HPDE6-E6E7 (cell line): Measurements from ENCODE around the gene PIGN.

Experiments used
- DNase-seq: peaks from one replicate; pipeline ENCODE4 v3.0.0; 2011; ENCODE audit warnings: missing footprints; ENCODE audit errors: extremely low spot score

The PIGN gene

GRCh38 chr18:62186774-62187542 lies at the start of gene PIGN, which contains the start of gene RELCH:
Gene PIGN, minus strand, starts transcription at chr18:62187056. Its CDS starts 25,703 bp downstream, at chr18:62161353.
Gene RELCH, plus strand, starts transcription at chr18:62187255. Its CDS starts 251 bp downstream, at chr18:62187506.
- DNase-seq, result peak; percentile 96

DNA sequence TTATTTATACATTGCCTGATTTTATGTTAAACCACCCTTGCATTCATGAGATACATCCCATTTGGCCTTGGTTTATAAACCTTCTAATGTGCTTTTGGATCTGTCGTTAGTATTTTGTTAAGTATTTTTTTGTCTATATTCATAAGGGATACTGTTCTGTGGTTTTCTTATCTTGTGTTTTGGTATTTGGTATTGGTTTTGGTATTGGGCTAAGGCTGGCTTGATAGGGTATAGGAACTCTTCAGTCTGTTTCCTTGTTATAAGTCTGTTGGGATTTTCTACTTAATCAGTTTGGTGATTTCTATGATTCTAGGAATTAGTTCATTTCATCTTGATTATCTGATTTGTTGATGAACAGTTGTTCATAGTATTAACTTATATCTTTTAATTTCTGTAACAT lies 49.4 kb upstream of the PIGN start:
- DNase-seq, result no peak

DNA sequence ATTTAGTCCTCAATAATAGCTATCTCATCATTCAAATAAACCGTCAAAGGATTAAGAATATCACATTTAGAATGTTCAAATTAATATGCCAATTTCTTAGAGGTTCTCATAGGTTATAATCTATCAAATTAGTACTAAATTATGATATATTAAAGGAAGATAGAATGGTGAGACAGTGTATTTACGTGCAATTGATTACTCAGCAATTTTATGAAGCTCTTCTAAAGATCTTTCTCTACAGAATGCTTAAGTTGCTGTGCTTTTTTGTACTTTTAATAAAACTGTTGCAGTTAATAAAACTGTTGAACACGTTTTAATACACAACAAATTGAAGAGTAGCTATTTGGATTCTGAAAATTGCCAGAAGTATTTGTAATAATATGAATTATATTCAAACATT lies 39.2 kb upstream of the PIGN start:
- DNase-seq, result no peak

GRCh38 chr18:62224229-62224628 lies 37.4 kb upstream of the PIGN start:
- no peak for DNase-seq

DNA sequence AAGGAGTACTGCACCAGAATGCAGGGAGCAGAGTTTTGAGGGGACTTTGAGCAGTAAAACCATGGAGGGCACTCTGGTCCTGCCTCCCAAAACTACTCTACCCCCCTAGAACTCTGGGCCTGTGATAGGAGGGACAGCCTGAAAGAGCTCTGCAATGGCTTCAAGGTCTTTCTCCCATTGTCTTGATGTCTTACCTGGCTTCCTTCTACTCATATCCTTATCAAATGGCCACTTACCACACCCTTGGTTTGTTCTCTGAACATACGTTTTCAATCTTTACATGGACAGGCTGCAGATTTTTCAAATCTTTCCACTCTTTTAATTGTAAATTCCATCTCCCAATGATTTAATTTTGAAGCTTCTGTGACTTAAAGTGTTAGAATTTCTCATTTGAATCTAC lies 27.9 kb upstream of the PIGN start:
- no peak for DNase-seq

DNA sequence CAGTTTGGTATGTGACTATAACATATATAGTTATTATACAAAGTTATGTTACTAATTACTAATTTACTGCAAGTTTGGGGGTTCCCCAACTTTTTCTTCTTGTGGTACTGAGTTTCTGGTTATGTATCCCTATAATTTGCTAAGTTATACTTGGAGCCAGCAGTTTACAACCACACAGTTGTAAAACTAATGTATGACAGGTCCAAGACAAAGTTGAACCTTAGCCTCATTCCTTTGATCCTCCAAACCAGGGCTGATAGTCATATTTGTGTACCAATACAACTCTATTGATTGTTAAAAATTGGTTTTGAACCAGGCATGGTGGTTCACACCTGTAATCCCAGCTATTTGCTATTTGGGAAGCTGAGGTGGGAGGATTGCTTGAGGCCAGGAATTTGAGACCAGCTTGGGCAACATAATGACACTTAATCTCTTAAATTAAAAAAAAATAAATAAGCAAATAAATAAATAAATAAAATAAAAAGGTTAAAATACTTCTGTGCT lies 24.5 kb upstream of the PIGN start:
- DNase-seq, result no peak

- no peak for DNase-seq
These were observed 23.3 kb upstream of the PIGN start for GRCh38 chr18:62210138-62210537.

DNA sequence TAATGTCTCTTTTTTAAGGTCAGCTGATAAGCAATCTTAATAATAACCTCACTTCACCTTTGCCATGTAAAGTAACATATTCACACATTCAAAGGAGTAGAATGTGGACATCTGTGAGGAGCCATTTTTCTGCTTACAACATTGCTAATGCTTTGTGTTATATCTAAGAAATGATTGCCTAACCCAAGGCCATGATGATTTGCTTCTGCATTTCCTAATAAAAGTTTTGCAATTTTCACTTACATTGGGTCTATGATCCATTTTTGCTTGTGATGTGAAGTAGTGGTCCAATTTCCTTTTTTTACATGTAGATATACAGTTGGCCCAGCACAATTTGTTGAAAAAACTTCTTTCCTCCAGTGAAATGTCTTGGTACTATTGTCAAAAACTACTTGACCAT lies 22.2 kb upstream of the PIGN start:
- DNase-seq, result no peak

DNA sequence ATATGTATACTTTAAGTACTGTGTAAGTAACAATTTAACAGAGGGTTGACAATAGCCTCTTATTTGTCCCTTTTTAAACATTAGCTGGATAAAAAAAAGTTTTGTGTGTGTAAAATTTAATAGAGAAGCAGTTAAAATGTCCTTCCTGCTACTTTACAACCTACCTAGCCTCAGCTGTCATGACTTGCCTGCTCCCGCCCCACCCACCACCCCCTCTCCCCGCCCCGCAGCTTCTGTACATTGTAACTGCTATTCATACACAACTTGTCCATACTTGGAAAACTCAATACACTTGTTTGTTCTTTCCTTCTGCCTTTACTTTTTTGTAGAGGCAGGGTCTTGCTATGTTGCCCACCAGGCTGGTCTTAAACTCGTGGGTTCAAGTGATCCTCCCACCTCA lies 19.7 kb upstream of the PIGN start:
- DNase-seq, result peak; percentile 5

- no peak for DNase-seq
These were observed 19.0 kb upstream of the PIGN start for GRCh38 chr18:62205824-62206223.

GRCh38 chr18:62201870-62202269 lies 15.0 kb upstream of the PIGN start:
- DNase-seq, result peak; percentile 21

- DNase-seq, result no peak
These were observed 13.5 kb upstream of the PIGN start for GRCh38 chr18:62200121-62200914.

DNA sequence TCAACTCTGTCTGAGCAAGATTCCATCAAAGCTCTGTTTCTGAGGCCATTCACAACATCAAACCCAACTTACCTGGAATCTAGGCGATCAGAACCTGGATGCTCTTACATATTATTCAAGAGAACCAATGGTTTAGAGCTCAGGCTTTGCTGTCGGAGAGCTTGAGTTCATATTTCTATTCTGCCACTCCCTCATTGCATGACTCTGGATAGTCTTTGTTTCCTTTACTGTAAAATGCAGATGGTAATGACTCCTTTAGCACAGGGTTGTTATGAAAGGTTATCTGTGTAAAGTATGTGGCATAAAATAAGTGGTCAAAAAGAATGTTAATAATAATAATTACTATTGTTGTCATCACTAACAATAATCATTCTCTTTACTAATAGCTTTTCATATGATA lies 12.8 kb upstream of the PIGN start:
- no peak for DNase-seq

GRCh38 chr18:62198259-62198658 lies 11.4 kb upstream of the PIGN start:
- peak; percentile 13 for DNase-seq

GRCh38 chr18:62196980-62197379 lies 10.1 kb upstream of the PIGN start:
- DNase-seq, result no peak

DNA sequence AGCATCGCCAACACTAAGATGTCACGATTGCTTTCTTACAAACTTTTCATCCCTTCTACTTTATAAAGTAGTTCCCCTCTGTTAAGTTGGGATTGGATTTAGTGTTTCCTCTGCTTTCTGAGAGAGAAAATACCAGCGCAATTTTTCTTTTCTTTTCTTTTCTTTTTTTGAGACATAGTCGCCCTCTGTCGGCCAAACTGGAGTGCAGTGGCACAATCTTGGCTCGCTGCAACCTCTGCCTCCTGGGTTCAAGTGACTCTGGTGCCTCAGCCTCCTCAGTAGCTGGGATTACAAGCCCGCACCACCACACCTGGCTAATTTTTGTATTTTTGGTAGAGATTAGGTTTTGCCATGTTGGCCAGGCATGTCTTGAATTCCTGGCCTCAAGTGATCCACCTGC lies 9.2 kb upstream of the PIGN start:
- DNase-seq, result no peak

DNA sequence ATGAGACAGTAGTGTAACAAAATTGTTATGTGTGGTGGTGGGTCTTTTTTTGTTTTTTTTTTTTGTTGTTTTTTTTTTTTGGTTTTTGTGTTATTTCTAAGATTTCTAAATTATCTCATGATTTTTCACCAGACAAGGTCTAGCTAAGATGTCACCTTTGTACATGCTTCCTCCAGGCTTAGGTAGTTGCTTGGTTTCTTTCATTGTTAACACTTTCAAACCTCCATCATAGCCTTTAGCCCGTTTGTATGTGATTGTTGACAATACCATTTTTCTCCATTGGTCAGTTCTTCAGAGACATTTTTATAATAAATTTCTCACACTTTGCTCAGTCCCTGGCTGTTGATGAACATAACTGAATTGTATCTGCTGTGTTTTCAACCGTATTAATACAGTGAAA lies 2.4 kb upstream of the PIGN start:
- no peak for DNase-seq

DNA sequence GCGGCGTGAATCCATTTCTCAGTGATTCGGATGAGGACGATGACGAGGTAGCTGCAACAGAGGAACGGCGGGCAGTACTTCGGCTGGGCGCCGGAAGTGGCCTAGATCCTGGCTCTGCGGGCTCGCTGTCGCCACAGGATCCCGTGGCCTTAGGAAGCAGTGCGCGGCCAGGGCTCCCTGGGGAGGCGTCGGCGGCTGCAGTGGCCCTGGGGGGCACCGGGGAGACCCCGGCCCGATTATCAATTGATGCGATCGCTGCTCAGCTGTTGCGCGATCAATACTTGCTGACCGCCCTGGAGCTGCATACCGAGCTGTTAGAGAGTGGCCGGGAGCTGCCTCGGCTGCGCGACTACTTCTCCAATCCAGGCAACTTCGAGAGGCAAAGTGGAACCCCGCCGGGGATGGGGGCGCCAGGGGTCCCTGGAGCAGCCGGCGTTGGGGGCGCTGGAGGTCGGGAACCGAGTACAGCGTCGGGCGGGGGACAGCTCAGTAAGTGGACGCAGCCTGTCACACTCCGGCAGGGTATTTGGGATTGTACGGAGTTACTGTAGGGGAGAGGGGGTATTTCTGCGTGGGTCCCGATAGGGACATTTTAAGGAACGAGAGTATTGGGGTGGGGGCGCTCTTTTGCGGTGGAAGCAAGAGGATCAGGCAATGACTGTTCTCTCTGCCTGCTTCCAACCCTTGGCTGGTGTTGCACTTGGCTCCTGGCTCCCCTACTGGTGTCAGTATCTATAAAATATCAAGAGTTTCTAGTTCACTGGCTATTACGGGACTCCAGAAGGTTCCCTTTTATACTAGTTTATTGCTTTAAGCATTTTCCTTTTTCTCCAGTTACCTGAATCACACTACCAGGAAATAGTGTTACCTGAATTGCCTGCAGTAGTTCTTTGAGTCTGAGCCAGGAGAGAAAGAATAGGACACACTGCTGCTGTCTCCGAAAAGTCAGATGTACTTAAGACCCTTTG lies 971 bp upstream of the PIGN start:
- peak; percentile 4 for DNase-seq

DNA sequence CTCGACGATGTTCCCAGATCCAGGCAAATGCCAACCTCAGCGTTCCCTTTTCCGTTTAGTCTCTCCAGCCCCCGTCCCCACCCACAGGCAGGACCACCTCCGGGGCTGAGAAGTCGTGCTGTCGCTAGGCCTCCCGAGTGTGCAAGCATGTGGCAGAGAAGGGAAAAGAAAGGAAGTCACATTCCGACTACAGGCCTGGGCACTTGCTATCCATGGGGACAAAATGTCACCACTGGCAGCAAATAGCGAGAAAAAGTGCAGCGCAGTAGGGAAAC lies 420 bp downstream of the PIGN start:
- DNase-seq, result no peak

DNA sequence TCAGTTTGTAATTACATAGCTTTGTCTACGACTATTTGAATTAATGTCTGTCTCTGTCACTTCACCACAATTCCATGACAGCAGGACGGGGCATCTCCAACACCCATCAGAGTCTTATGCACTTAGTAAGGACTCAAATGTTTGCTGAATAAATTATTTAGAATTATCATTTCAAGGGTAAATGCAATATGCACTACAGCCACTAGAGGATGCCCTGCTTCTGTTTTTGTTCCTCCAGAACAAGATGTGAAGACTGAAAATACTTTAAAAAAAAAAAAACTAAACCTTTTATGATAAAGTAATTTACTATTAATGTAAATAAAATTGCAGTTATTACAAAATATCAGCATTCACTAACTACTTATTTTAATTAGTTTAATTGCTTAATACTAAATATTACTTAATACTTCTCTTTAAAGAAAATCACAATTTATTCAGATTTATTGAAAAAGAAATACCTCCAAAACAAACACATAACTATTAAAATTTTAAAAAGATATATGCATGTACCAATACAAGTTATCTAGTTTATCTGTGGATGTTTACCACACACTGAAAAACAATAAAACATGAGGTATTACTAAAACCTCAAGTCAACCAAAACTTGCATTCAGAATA lies 3.2 kb downstream of the PIGN start:
- DNase-seq, result no peak

DNA sequence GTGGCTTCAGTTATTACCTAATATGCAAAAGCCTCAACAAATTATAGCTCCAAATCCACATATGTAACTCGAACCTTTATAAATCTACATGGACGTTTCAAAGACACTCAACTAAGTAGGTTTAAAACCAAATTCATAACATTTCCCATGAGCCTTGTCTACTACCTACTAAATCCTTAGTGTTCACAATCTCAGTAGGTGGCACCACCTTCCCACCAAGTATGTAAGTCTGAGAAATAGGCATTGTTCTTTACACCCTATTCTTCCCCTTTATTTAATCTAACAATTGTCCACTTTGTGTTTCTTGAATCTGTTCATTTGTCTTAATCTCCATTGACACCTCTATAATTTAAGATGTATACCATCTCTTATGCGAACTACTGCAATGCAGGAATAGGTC lies 4.6 kb downstream of the PIGN start:
- no peak for DNase-seq

- no peak for DNase-seq
These were observed 7.6 kb downstream of the PIGN start for GRCh38 chr18:62179213-62179612.
